HEK293 (cell line): Measurements from ENCODE around the gene NOX5.

Experiments used
- EGR2 ChIP-seq: fragments of 450-650 bp; formaldehyde crosslinking; IDR thresholded peaks from 2 replicates; pipeline ENCODE4 v1.5.1; 2016; ENCODE audit warnings: low read depth, missing biosample characterization, missing genetic modification characterization
- GLI2 ChIP-seq: fragments of 450-650 bp; formaldehyde crosslinking; IDR thresholded peaks from 2 replicates; pipeline ENCODE4; 2017; ENCODE audit warnings: missing biosample characterization, missing genetic modification characterization, low read depth, borderline replicate concordance
- IKZF3 ChIP-seq: fragments of 450-650 bp; IDR thresholded peaks from 2 replicates; pipeline ENCODE4 v1.5.0; 2018; ENCODE audit warnings: missing biosample characterization, mild to moderate bottlenecking, missing genetic modification characterization, moderate library complexity
- MZF1 ChIP-seq: fragments of 450-650 bp; formaldehyde crosslinking; IDR thresholded peaks from 2 replicates; pipeline ENCODE4 v1.5.1; 2017; ENCODE audit warnings: missing biosample characterization, missing genetic modification characterization, borderline replicate concordance
- OSR2 ChIP-seq: fragments of 450-650 bp; formaldehyde crosslinking; IDR thresholded peaks from 2 replicates; pipeline ENCODE4 v1.5.1; 2016; ENCODE audit warnings: missing biosample characterization, missing genetic modification characterization
- PBX3 ChIP-seq: sonication (generic); formaldehyde crosslinking; IDR thresholded peaks from 2 replicates; pipeline ENCODE4 v1.8.1; 2022; ENCODE audit warnings: mild to moderate bottlenecking, moderate library complexity, missing genetic modification reagents
- REPIN1 ChIP-seq: fragments of 450-650 bp; formaldehyde crosslinking; IDR thresholded peaks from 2 replicates; pipeline ENCODE4 v1.5.1; 2017; ENCODE audit warnings: missing biosample characterization, missing genetic modification characterization, low read depth
- SALL2 ChIP-seq: fragments of 450-650 bp; formaldehyde crosslinking; IDR thresholded peaks from 2 replicates; pipeline ENCODE4 v1.5.0; 2017; ENCODE audit warnings: missing biosample characterization, mild to moderate bottlenecking, missing genetic modification characterization, borderline replicate concordance
- SCRT2 ChIP-seq: fragments of 450-650 bp; formaldehyde crosslinking; IDR thresholded peaks from 2 replicates; pipeline ENCODE4 v1.5.1; 2016; ENCODE audit warnings: missing biosample characterization, missing genetic modification characterization
- ZBTB48 ChIP-seq: fragments of 450-650 bp; formaldehyde crosslinking; IDR thresholded peaks from 2 replicates; pipeline ENCODE4 v1.5.1; 2016; ENCODE audit warnings: missing biosample characterization, missing genetic modification characterization
- ZFP69B ChIP-seq: fragments of 450-650 bp; formaldehyde crosslinking; IDR thresholded peaks from 2 replicates; pipeline ENCODE4 v1.5.1; 2016; ENCODE audit warnings: missing biosample characterization, missing genetic modification characterization
- ZNF146 ChIP-seq: fragments of 450-650 bp; formaldehyde crosslinking; IDR thresholded peaks from 2 replicates; pipeline ENCODE4 v1.5.1; 2016; ENCODE audit warnings: missing biosample characterization, missing genetic modification characterization
- ZNF335 ChIP-seq: fragments of 450-650 bp; formaldehyde crosslinking; conservative IDR thresholded peaks from 2 replicates; pipeline ENCODE4 v1.5.1; 2016; ENCODE audit warnings: missing biosample characterization, missing genetic modification characterization
- ZNF362 ChIP-seq: fragments of 450-650 bp; formaldehyde crosslinking; IDR thresholded peaks from 2 replicates; pipeline ENCODE4 v1.5.1; 2016; ENCODE audit warnings: missing biosample characterization, missing genetic modification characterization
- ZNF433 ChIP-seq: fragments of 450-650 bp; formaldehyde crosslinking; IDR thresholded peaks from 2 replicates; pipeline ENCODE4 v1.5.1; 2016; ENCODE audit warnings: missing biosample characterization, missing genetic modification characterization, low read depth
- ZNF521 ChIP-seq: fragments of 450-650 bp; formaldehyde crosslinking; IDR thresholded peaks from 2 replicates; pipeline ENCODE4 v1.5.1; 2017; ENCODE audit warnings: missing biosample characterization, mild to moderate bottlenecking, missing genetic modification characterization
- ZNF558 ChIP-seq: fragments of 450-650 bp; formaldehyde crosslinking; IDR thresholded peaks from 2 replicates; pipeline ENCODE4 v1.5.1; 2016; ENCODE audit warnings: missing biosample characterization, missing genetic modification characterization
- ZNF600 ChIP-seq: fragments of 450-650 bp; formaldehyde crosslinking; IDR thresholded peaks from 2 replicates; pipeline ENCODE4 v1.5.1; 2016; ENCODE audit warnings: missing biosample characterization, missing genetic modification characterization
- ZNF624 ChIP-seq: fragments of 450-650 bp; formaldehyde crosslinking; IDR thresholded peaks from 2 replicates; pipeline ENCODE4 v1.5.1; 2017; ENCODE audit warnings: missing biosample characterization, missing genetic modification characterization
- ZNF629 ChIP-seq: fragments of 450-650 bp; formaldehyde crosslinking; IDR thresholded peaks from 2 replicates; pipeline ENCODE4 v1.5.1; 2017; ENCODE audit warnings: missing biosample characterization, missing genetic modification characterization
- ZNF76 ChIP-seq: fragments of 450-650 bp; formaldehyde crosslinking; IDR thresholded peaks from 2 replicates; pipeline ENCODE4; 2016; ENCODE audit warnings: low read depth, missing biosample characterization, missing genetic modification characterization, borderline replicate concordance
- ZNF768 ChIP-seq: fragments of 450-650 bp; formaldehyde crosslinking; IDR thresholded peaks from 2 replicates; pipeline ENCODE4 v1.5.1; 2018; ENCODE audit warnings: missing biosample characterization, mild to moderate bottlenecking, missing genetic modification characterization
- ZNF785 ChIP-seq: fragments of 450-650 bp; formaldehyde crosslinking; IDR thresholded peaks from 2 replicates; pipeline ENCODE4 v1.5.1; 2016; ENCODE audit warnings: missing biosample characterization, missing genetic modification characterization
- TF ChIP-seq, protein P1 (sequence below): fragments of 450-650 bp; formaldehyde crosslinking; IDR thresholded peaks from 2 replicates; pipeline ENCODE4 v1.5.1; 2016; ENCODE audit warnings: missing biosample characterization, missing genetic modification characterization, borderline replicate concordance
- TF ChIP-seq, protein P2 (sequence below): fragments of 450-650 bp; formaldehyde crosslinking; IDR thresholded peaks from 2 replicates; pipeline ENCODE4 v1.5.1; 2016; ENCODE audit warnings: missing biosample characterization, missing genetic modification characterization

NOX5 gene

GRCh38 chr15:69081310-69082004 lies 67.0 kb downstream of the NOX5 start (continued):
- no peak for TF ChIP-seq ZNF629
- no peak for TF ChIP-seq ZNF785
- TF ChIP-seq ZNF76 = peak; percentile 33; the same call in 1 of the 2 replicates
- TF ChIP-seq, protein P1, sequence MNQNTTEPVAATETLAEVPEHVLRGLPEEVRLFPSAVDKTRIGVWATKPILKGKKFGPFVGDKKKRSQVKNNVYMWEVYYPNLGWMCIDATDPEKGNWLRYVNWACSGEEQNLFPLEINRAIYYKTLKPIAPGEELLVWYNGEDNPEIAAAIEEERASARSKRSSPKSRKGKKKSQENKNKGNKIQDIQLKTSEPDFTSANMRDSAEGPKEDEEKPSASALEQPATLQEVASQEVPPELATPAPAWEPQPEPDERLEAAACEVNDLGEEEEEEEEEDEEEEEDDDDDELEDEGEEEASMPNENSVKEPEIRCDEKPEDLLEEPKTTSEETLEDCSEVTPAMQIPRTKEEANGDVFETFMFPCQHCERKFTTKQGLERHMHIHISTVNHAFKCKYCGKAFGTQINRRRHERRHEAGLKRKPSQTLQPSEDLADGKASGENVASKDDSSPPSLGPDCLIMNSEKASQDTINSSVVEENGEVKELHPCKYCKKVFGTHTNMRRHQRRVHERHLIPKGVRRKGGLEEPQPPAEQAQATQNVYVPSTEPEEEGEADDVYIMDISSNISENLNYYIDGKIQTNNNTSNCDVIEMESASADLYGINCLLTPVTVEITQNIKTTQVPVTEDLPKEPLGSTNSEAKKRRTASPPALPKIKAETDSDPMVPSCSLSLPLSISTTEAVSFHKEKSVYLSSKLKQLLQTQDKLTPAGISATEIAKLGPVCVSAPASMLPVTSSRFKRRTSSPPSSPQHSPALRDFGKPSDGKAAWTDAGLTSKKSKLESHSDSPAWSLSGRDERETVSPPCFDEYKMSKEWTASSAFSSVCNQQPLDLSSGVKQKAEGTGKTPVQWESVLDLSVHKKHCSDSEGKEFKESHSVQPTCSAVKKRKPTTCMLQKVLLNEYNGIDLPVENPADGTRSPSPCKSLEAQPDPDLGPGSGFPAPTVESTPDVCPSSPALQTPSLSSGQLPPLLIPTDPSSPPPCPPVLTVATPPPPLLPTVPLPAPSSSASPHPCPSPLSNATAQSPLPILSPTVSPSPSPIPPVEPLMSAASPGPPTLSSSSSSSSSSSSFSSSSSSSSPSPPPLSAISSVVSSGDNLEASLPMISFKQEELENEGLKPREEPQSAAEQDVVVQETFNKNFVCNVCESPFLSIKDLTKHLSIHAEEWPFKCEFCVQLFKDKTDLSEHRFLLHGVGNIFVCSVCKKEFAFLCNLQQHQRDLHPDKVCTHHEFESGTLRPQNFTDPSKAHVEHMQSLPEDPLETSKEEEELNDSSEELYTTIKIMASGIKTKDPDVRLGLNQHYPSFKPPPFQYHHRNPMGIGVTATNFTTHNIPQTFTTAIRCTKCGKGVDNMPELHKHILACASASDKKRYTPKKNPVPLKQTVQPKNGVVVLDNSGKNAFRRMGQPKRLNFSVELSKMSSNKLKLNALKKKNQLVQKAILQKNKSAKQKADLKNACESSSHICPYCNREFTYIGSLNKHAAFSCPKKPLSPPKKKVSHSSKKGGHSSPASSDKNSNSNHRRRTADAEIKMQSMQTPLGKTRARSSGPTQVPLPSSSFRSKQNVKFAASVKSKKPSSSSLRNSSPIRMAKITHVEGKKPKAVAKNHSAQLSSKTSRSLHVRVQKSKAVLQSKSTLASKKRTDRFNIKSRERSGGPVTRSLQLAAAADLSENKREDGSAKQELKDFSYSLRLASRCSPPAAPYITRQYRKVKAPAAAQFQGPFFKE (tag by site-specific recombination) = no peak
- TF ChIP-seq MZF1 (tag by site-specific recombination) = no peak
- TF ChIP-seq ZNF624 = no peak
- TF ChIP-seq PBX3 (CRISPR knock-in tag) = no peak
- peak; percentile 65 for TF ChIP-seq ZNF335 (tag by site-specific recombination)
- no peak for TF ChIP-seq ZNF558 (tag by site-specific recombination)
- TF ChIP-seq ZFP69B = no peak; the same call in 1 of the 2 replicates
- TF ChIP-seq SCRT2 (tag by site-specific recombination) = no peak
- no peak for TF ChIP-seq ZNF146 (tag by site-specific recombination)
- no peak for TF ChIP-seq ZNF768 (tag by site-specific recombination)
- TF ChIP-seq OSR2 (tag by site-specific recombination) = 0 out of 2 replicates have a peak, but pooled peaks have one; percentile 8
- TF ChIP-seq IKZF3 (tag by site-specific recombination) = no peak
- TF ChIP-seq SALL2 (tag by site-specific recombination) = no peak
- TF ChIP-seq ZNF362 (tag by site-specific recombination) = no peak
- TF ChIP-seq ZNF433 (tag by site-specific recombination) = no peak
- no peak for TF ChIP-seq REPIN1 (tag by site-specific recombination)
- peak; percentile 96 for TF ChIP-seq ZNF600 (tag by site-specific recombination)
- no peak for TF ChIP-seq GLI2
- TF ChIP-seq, protein P2, sequence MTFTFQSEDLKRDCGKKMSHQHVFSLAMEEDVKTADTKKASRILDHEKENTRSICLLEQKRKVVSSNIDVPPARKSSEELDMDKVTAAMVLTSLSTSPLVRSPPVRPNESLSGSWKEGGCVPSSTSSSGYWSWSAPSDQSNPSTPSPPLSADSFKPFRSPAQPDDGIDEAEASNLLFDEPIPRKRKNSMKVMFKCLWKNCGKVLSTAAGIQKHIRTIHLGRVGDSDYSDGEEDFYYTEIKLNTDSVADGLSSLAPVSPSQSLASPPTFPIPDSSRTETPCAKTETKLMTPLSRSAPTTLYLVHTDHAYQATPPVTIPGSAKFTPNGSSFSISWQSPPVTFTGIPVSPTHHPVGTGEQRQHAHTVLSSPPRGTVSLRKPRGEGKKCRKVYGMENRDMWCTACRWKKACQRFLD (tag by site-specific recombination) = no peak
- no peak for TF ChIP-seq EGR2 (tag by site-specific recombination)
- TF ChIP-seq ZBTB48 (tag by site-specific recombination) = peak; percentile 77; the same call in 1 of the 2 replicates
- TF ChIP-seq ZNF521 (tag by site-specific recombination) = no peak
